DND-41 (cell line): ENCODE data around the gene DSCAM.

Source experiments
- ATAC-seq: fragments of 200-7000 bp; cut with Tn5 transposase; 3 replicates; pipeline ENCODE4 v1.9.1; 2021; ENCODE audit warnings: low read depth; ENCODE audit not compliant: insufficient read depth
- DNase-seq: peaks from one replicate; pipeline ENCODE4 v3.0.0-alpha.2; 2020
- H2AFZ ChIP-seq: 2 replicates; pipeline ENCODE4 v1.6.0; 2012; ENCODE audit warnings: low read depth, low read length
- H3K27ac ChIP-seq: 2 replicates; pipeline ENCODE4 v1.5.1; 2012; ENCODE audit warnings: low read length, inconsistent platforms
- H3K27me3 ChIP-seq: fragments of 200-600 bp; sonication (generic); 2 replicates; pipeline ENCODE4 v1.6.0; 2012; ENCODE audit warnings: low read length, mild to moderate bottlenecking, inconsistent platforms; ENCODE audit not compliant: insufficient read depth, poor library complexity
- H3K36me3 ChIP-seq: 2 replicates; pipeline ENCODE4 v1.5.1; 2012; ENCODE audit warnings: low read length, inconsistent platforms; ENCODE audit not compliant: insufficient read depth
- H3K4me1 ChIP-seq: 2 replicates; pipeline ENCODE4 v1.5.1; 2012; ENCODE audit warnings: mild to moderate bottlenecking, low read length; ENCODE audit not compliant: insufficient read depth
- H3K4me2 ChIP-seq: 2 replicates; pipeline ENCODE4 v1.6.0; 2012; ENCODE audit warnings: mild to moderate bottlenecking, moderate library complexity, low read length, inconsistent platforms; ENCODE audit not compliant: insufficient read depth
- H3K4me3 ChIP-seq, 2 experiments: fragments of 200-600 bp in 1 of 2; shearing (Covaris generic) in 1 of 2; 2 replicates each; pipeline ENCODE4 v1.5.1; 2012 to 2016; ENCODE audit warnings: inconsistent platforms in 2 of 2, low read length in 2 of 2, mild to moderate bottlenecking in 2 of 2, low read depth in 1 of 2, moderate library complexity in 1 of 2
- H3K79me2 ChIP-seq: 2 replicates; pipeline ENCODE4 v1.6.0; 2012; ENCODE audit warnings: low read length, inconsistent platforms; ENCODE audit not compliant: insufficient read depth
- H3K9ac ChIP-seq: 2 replicates; pipeline ENCODE4 v1.6.0; 2012; ENCODE audit warnings: low read depth, mild to moderate bottlenecking, inconsistent platforms, low read length, moderate library complexity
- H3K9me3 ChIP-seq: 2 replicates; pipeline ENCODE4 v1.5.1; 2012; ENCODE audit warnings: low read length, moderate library complexity, mild to moderate bottlenecking, inconsistent platforms; ENCODE audit not compliant: insufficient read depth, severe bottlenecking
- H4K20me1 ChIP-seq: 2 replicates; pipeline ENCODE4 v1.6.0; 2012; ENCODE audit warnings: low read length; ENCODE audit not compliant: insufficient read depth
- EZH2 ChIP-seq: IDR thresholded peaks from 3 replicates; pipeline ENCODE4 v1.6.1; 2012; ENCODE audit warnings: borderline replicate concordance, low read depth, mild to moderate bottlenecking, moderate library complexity, low read length, inconsistent platforms; ENCODE audit not compliant: severe bottlenecking
- TF ChIP-seq, protein P1 (sequence below): IDR thresholded peaks from 2 replicates; pipeline ENCODE4 v1.5.1; 2012; ENCODE audit warnings: borderline replicate concordance, low read length, moderate library complexity, mild to moderate bottlenecking; ENCODE audit not compliant: poor library complexity, severe bottlenecking; ENCODE audit errors: extremely low read depth

The DSCAM gene

DNA sequence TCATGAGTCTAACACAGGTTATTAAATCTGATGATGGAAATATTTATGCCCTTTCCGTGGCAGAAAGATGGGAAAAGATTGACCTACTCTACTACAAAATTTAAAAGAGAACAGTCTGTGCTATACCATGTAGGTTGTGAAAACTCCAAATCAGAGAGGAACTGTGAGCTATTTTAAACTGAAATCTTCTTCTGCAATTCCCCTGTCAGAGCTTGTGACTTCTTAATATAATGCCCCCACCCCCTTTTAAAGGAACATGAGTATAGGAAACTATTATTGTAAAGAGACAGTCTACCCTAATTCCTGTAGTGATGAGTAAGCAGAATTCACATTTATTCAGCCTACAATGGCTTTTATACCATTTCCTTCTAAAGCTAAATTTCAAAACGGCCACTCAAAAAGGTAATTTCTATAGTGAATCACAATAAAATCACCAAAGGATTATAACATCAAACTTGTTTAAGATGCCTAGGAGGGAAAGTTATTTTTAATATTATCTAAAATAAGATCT lies 11.7 kb downstream of the DSCAM start:
- Histone ChIP-seq H3K4me3 (no peak overlapping the region), H3K79me2 (no peaks in the 10 kb centered on the region), H3K4me2 (no peak overlapping the region), H3K27me3 (peaks cover 4% of the 10 kb centered on the region), H3K36me3 (no peaks in the 10 kb centered on the region), H3K9me3 (no peaks in the 10 kb centered on the region), H2AFZ (no peak overlapping the region), H3K27ac (no peak overlapping the region), H4K20me1 (no peaks in the 10 kb centered on the region), H3K9ac (no peak overlapping the region), H3K4me1 (no peaks in the 10 kb centered on the region)
- TF ChIP-seq, protein P1, sequence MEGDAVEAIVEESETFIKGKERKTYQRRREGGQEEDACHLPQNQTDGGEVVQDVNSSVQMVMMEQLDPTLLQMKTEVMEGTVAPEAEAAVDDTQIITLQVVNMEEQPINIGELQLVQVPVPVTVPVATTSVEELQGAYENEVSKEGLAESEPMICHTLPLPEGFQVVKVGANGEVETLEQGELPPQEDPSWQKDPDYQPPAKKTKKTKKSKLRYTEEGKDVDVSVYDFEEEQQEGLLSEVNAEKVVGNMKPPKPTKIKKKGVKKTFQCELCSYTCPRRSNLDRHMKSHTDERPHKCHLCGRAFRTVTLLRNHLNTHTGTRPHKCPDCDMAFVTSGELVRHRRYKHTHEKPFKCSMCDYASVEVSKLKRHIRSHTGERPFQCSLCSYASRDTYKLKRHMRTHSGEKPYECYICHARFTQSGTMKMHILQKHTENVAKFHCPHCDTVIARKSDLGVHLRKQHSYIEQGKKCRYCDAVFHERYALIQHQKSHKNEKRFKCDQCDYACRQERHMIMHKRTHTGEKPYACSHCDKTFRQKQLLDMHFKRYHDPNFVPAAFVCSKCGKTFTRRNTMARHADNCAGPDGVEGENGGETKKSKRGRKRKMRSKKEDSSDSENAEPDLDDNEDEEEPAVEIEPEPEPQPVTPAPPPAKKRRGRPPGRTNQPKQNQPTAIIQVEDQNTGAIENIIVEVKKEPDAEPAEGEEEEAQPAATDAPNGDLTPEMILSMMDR, result no peak
- TF ChIP-seq EZH2, result no peak
- ATAC-seq (no peak), DNase-seq (no peak)

DNA sequence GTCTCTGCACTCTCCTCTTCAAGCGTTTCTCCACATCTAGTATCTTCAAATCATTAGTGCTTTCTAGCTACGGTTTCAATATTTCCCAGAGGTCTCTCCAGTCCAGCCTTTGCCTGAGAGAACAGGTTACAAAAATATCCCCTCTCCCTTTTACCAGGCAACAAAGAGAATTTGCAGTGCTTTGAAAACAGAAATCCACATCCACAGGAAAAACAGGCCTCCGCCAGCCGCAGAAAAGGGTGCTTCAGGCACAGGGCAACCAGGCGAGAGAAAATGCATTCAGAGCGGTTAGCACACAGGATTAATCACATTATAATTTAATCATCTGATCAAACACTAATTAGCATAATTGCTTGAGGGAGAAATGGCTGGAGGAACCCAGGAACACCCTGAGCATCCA lies 13.8 kb downstream of the DSCAM start:
- DNase-seq, result no peak
- Histone ChIP-seq H3K36me3 (no peaks in the 10 kb centered on the region), H3K4me2 (no peak overlapping the region), H3K79me2 (no peaks in the 10 kb centered on the region), H3K4me1 (no peaks in the 10 kb centered on the region), H3K9ac (no peak overlapping the region), H3K4me3 (no peak overlapping the region), H3K27me3 (no peaks in the 10 kb centered on the region), H3K27ac (no peak overlapping the region), H2AFZ (no peak overlapping the region), H3K9me3 (no peaks in the 10 kb centered on the region), H4K20me1 (no peaks in the 10 kb centered on the region)
- ATAC-seq, result no peak
- no peak for TF ChIP-seq EZH2
- TF ChIP-seq, protein P1, result no peak

DNA sequence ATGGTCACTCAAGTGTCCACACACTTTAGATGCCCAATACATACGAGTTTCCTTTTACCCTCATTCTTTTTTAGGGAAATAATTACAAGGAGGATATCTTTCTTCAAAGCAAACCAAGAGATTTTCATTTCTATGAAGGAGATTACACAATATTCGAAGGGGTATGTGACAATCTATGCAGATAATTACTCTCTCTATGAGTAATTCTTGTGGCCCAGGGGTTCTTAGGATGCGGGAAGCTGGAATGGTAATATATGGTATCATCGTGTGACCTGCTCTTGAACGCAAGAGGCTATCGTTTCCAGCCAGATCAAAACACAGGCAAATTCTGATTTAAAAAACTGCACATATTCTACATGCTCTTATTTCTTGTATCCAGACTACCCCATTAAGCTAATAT lies 14.6 kb downstream of the DSCAM start:
- Histone ChIP-seq H3K4me3 (no peak overlapping the region), H3K27me3 (peaks cover 3% of the 10 kb centered on the region), H2AFZ (no peak overlapping the region), H3K36me3 (no peaks in the 10 kb centered on the region), H3K4me2 (no peak overlapping the region), H3K79me2 (no peaks in the 10 kb centered on the region), H3K9ac (no peak overlapping the region), H3K4me1 (no peaks in the 10 kb centered on the region), H4K20me1 (no peaks in the 10 kb centered on the region), H3K9me3 (no peaks in the 10 kb centered on the region), H3K27ac (no peak overlapping the region)
- DNase-seq, result no peak
- TF ChIP-seq EZH2, result no peak
- TF ChIP-seq, protein P1, result no peak
- no peak for ATAC-seq

DNA sequence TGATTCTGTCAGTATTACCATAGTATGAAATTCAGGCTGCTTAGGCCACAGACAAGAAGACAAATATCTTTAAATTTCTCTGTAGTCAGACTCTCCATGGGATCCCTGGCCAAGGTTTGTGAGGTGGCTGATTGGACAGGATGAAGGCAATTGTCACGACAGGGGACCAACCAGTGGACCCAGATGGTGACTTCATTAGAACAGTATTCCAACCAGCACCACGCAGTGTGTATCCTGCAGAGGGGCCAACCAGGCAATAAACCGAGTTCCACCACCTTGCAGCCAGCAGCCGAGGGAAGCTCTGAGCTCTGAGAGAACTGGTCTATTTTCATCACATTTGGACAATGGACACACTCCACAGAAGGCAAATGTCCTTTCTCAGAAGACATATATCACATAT lies 16.1 kb downstream of the DSCAM start:
- peaks cover 3% of the 10 kb centered on the region for H3K27me3 ChIP-seq
- ATAC-seq, result no peak
- no peaks in the 10 kb centered on the region for H3K4me1 ChIP-seq
- TF ChIP-seq, protein P1, result no peak
- no peak for TF ChIP-seq EZH2
- no peak overlapping the region for H3K4me3 ChIP-seq
- H3K79me2 ChIP-seq, result no peaks in the 10 kb centered on the region
- no peak for DNase-seq
- H3K9ac ChIP-seq, result no peak overlapping the region
- H3K4me2 ChIP-seq, result no peak overlapping the region
- H3K9me3 ChIP-seq, result no peaks in the 10 kb centered on the region
- H3K27ac ChIP-seq, result no peak overlapping the region
- H4K20me1 ChIP-seq, result no peaks in the 10 kb centered on the region
- H2AFZ ChIP-seq, result no peak overlapping the region
- H3K36me3 ChIP-seq, result no peaks in the 10 kb centered on the region
